ENCODE results near the gene LY6G6C.

The LY6G6C gene

DNA sequence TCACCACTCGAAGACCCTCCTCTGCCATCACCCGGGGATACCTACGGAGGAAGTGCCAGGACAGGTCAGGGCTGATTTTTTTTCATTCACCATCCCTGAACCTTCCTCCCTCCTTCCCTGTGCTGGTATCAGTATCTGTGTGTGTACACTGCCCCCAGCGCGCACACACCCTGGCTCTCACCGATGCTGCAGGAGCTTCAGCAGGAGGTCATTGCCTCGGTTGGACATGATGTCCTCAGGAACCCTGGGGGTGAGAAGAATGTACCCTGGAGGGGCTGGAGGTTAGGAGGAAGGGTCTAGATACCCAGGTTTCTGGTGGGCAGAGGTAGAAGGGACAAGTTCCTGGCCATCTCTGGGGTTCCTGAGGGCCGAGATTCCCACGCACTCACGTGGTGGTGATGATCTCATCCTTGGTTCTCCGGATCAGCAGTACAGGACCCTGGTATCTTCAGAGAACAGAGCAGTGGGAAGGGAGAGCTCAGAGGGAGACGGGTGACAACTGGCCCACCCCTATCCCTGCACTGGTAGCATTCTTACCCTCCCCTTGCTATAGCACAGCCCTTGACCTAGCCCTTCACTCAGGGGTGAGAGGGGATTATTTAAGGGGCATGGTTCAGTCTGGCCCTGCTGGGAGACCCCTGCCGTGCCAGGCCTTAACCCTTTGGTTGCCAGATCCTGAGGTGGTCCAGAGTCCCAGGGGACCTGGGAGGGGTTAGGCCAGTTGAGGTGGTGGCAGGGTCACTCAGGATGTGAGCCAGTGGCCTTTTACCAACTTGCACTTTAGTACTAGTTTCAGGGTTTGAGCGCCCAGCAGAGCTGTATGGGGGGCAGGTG is 33.5 kb downstream of the LY6G6C start:
- Histone ChIP-seq H3K4me3 (no peak overlapping the region), H3K27ac (no peak overlapping the region)
- TF ChIP-seq, protein P1, sequence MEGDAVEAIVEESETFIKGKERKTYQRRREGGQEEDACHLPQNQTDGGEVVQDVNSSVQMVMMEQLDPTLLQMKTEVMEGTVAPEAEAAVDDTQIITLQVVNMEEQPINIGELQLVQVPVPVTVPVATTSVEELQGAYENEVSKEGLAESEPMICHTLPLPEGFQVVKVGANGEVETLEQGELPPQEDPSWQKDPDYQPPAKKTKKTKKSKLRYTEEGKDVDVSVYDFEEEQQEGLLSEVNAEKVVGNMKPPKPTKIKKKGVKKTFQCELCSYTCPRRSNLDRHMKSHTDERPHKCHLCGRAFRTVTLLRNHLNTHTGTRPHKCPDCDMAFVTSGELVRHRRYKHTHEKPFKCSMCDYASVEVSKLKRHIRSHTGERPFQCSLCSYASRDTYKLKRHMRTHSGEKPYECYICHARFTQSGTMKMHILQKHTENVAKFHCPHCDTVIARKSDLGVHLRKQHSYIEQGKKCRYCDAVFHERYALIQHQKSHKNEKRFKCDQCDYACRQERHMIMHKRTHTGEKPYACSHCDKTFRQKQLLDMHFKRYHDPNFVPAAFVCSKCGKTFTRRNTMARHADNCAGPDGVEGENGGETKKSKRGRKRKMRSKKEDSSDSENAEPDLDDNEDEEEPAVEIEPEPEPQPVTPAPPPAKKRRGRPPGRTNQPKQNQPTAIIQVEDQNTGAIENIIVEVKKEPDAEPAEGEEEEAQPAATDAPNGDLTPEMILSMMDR (IDR thresholded peaks at IDR 0.05), result no peak
- DNase-seq (ENCODE audit: low spot score), result no peak

DNA sequence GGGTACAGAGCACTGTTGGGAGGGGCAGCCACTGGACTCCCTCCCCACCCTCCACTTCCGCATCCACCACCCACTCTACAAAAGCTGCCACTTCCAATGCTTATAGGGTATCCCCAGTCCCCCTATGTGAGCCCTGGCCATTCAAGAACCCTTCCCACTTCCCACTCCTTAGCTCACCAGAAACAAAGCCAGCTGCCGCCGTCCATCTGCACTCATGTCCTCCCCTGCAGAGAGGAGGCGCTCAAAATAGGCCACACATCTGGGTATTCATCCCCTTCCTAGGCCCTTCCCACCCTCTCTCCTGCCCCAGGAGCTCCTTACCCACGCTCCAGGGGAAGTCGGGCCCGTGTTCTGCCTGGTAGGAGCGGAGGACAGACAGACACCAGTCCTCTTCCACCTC is 34.2 kb downstream of the LY6G6C start:
- no peak overlapping the region for H3K4me3 ChIP-seq
- DNase-seq (ENCODE audit: low spot score), result no peak
- TF ChIP-seq, protein P1 (IDR thresholded peaks at IDR 0.05), result no peak

DNA sequence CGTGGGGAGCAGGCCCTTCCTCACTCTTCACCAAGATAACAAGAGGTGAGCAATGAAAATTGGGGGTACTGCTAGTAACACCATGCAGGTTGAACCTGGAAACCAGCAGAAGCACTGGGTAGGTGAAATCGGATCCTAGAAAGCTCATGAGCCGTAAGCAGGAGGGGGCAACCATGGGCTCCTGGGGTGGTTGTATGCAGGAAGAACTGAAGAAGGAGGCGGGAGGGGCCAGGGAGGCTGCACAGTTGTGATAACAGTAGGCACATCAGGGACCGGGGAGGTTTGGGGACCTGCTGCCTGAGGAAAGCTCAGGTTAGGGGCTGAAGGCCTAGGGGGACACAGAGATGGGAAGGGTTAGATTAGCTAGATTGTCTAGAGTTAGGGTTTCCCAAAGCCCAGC is 35.1 kb downstream of the LY6G6C start:
- no peak for DNase-seq (ENCODE audit: low spot score)
- Histone ChIP-seq H3K27ac (no peak overlapping the region), H3K4me3 (no peak overlapping the region)
- TF ChIP-seq, protein P1 (IDR thresholded peaks at IDR 0.05), result no peak

More for the DNA sequence above, 34.2 kb downstream of the LY6G6C start:
- H3K27ac ChIP-seq, result no peak overlapping the region

DNA sequence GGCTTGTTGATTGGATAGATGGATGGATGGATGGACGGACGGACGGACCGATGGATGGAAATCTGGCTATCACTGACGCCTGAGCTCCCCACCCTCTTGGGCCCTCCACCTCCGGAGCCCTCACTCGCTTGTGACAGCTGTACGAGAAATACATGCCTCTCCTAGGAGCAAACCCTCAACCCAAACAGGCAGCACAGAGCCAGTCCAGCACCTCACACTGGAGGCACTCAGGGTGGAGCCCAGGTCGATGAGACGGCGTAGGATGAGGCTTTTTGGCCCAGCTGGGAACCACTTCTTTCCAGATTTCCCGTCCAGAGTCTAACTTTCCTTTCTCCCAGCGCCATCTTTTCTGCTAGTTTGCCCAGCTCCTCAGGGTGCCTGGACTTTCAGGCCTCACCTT is 38.0 kb downstream of the LY6G6C start:
- Histone ChIP-seq H3K4me3 (no peak overlapping the region), H3K27ac (no peak overlapping the region)
- no peak for DNase-seq (ENCODE audit: low spot score)
- TF ChIP-seq, protein P1 (IDR thresholded peaks at IDR 0.05), result no peak

DNA sequence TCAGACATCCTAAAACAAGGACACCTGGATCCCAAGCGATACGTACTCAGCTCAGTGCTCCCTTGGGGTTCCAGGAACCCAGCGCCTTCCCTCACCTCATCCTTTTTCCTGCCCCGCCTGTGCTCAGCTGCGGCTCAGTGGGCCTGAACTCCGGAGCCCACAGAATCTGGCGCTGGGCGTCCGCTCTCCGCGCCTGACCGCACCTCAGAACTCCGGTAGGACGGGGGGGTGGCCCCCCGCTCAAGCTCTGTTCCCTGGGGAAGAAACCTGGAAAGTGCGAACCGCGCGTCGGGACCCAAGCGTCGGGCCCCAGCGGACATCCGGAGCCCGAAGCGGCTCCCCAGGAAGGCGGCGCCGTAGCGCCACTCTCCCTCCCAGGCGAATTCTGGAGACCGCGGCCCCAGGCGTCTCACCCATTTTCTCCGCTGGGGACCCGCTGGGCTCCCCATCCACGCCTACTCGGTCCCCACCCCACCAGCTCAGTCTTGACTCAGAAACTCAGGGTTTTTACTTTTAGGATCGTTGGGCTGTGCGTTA is 40.3 kb downstream of the LY6G6C start:
- DNase-seq (ENCODE audit: low spot score), result no peak
- TF ChIP-seq, protein P1 (IDR thresholded peaks at IDR 0.05), result no peak
- peak overlapping the region; percentile 22 to 35 for H3K27ac ChIP-seq
- H3K4me3 ChIP-seq, result peak overlapping the region; percentile 63

DNA sequence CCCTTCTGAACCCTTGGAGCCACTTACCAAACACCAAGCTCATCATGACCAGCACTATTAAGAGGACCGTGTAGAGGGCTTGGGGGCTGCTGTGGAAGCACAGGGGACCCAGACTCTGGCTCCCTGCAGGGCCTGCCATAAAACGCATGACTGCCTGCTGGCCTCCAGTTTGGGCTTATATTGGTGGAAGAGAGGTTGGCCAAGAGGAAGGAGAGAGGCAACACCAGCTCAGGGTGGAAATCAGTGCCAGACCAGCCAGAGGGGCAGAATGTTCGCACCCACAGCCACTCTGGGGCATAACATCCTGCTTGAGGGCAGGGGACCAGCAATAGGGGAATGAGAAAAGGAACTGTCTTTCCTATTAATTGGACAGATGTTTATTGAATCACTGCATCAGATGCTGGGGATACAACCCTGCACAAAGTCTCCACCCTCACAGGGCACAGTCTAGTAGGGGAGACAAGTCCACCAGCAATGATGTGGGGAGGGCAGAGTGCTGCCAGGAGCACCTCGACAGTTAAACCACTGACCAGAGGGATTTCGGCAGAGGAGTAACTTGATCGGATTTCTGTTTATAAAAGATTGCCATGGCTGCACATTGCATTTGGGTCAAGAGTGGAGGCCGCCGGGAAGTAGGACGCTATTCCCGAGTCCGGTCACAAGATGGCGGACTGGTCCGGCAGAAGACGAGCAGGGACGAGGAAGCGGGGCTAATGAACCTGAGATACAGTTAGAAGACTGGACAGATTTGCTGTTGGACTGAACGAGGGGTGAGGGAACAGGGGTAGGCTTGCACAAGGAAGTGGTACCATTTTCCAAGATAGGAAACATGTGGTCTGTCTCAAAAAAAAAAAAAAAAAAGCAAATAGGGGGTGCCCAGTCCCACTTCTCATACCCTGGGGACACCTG is 41.1 kb downstream of the LY6G6C start, which contains the start of gene LY6G5C:
LY6G5C (minus strand) TSS at position 842 of the 909 bp plus-strand sequence; CDS start at position 148, 694 bp downstream.
- Histone ChIP-seq H3K27ac (peak within 1 kb of the TSS; percentile 35 to 63), H3K4me3 (peak within 1 kb of the TSS; percentile 63)
- TF ChIP-seq, protein P1 (IDR thresholded peaks at IDR 0.05), result peak; percentile 55
- DNase-seq (ENCODE audit: low spot score), result peak; percentile 87
